HepG2 (cell line): Measurements from ENCODE around the gene PACS1. TPM values are rescaled to one million over a fixed set of nuclear protein-coding genes. Genes with fewer than 3 reads are reported as not detected.
A peak's percentile ranks its signal among the peaks of the same experiment; 100 is the strongest.

Source experiments
- ATAC-seq: fragments of 200-7000 bp; cut with Tn5 transposase; 3 replicates; pipeline ENCODE4 v1.9.1; 2020; ENCODE audit warnings: mild to moderate bottlenecking, moderate library complexity
- BruUV-seq: library from RNA; stranded (reverse); fragments of 400-500 nt; replicated peaks from 2 replicates; lab custom pipeline; 2021; lab: Mats Ljungman, UMichigan
- CTCF ChIA-PET: fragments of 300-600 bp; formaldehyde crosslinking; extraction: SDS; loops from one replicate; lab custom pipeline; 2021; ENCODE audit warnings: low total read pairs, inconsistent platforms, low intra/inter-chr PET ratio; lab: Yijun Ruan, JAX
- POLR2A ChIA-PET: fragments of 350-600 bp; sonication (Branson Sonifier 250); formaldehyde crosslinking; loops from one replicate; lab custom pipeline; 2020; ENCODE audit warnings: antibody characterized with exemption, inconsistent platforms; lab: Yijun Ruan, JAX
- DNase-seq: peaks from one replicate; pipeline ENCODE4 v3.0.0-alpha.2; 2015; ENCODE audit warnings: low spot score
- FAIRE-seq: peaks from 3 replicates; lab custom pipeline; 2011; peaks lifted over from hg19 to GRCh38; lab: Jason Lieb, UNC
- H2AFZ ChIP-seq: one replicate; pipeline ENCODE4 v1.6.1; 2011; ENCODE audit warnings: low read length, inconsistent platforms
- H3K27ac ChIP-seq: fragments of 300-600 bp; 3 replicates; pipeline ENCODE4 v1.8.0; 2011; ENCODE audit warnings: mixed run types, mild to moderate bottlenecking, mixed read lengths, low read length, inconsistent platforms; ENCODE audit not compliant: insufficient read depth; ENCODE audit errors: extremely low read length
- H3K27me3 ChIP-seq, 2 experiments: fragments of 200-600 bp in 1 of 2; 2 replicates in 1 of 2; 3 replicates in 1 of 2; pipeline versions ENCODE4 v1.6.0 to v1.8.0; 2011; ENCODE audit warnings: low read length in 2 of 2, mild to moderate bottlenecking in 2 of 2, moderate library complexity in 2 of 2, inconsistent platforms in 1 of 2; ENCODE audit not compliant: insufficient read depth in 2 of 2, control insufficient read depth in 1 of 2
- H3K36me3 ChIP-seq, 2 experiments: fragments of 200-600 bp in 1 of 2; replicated peaks in 1 of 2; 2 replicates in 1 of 2; 3 replicates in 1 of 2; pipeline versions ENCODE4 v1.5.1 to v1.8.0; 2011; ENCODE audit warnings: low read length in 2 of 2, inconsistent platforms in 1 of 2; ENCODE audit not compliant: insufficient read depth in 2 of 2, control insufficient read depth in 1 of 2
- H3K4me1 ChIP-seq: 2 replicates; pipeline ENCODE4 v1.5.1; 2012; ENCODE audit warnings: low read length, inconsistent platforms; ENCODE audit not compliant: insufficient read depth
- H3K4me2 ChIP-seq: 2 replicates; pipeline ENCODE4 v1.6.0; 2011; ENCODE audit warnings: low read depth, low read length, inconsistent platforms
- H3K4me3 ChIP-seq, 3 experiments: fragments of 200-600 bp in 1 of 3; sonication (generic), shearing (Covaris generic) in 1 of 3; replicated peaks in 1 of 3; 2 replicates each; pipeline ENCODE4 v1.5.1; 2011 to 2016; ENCODE audit warnings: low read length in 3 of 3, inconsistent platforms in 2 of 3, low read depth in 2 of 3, mild to moderate bottlenecking in 2 of 3, control low read depth in 1 of 3, mixed read lengths in 1 of 3; ENCODE audit not compliant: insufficient read depth in 1 of 3
- H3K79me2 ChIP-seq: one replicate; pipeline ENCODE4 v1.6.1; 2011; ENCODE audit warnings: low read length, inconsistent platforms; ENCODE audit not compliant: insufficient read depth
- H3K9ac ChIP-seq: 2 replicates; pipeline ENCODE4 v1.6.0; 2011; ENCODE audit warnings: mild to moderate bottlenecking, low read depth, low read length, inconsistent platforms; ENCODE audit not compliant: insufficient read depth
- H3K9me3 ChIP-seq: 2 replicates; pipeline ENCODE4 v1.5.1; 2012; ENCODE audit warnings: mild to moderate bottlenecking, low read length
- H4K20me1 ChIP-seq: 2 replicates; pipeline ENCODE4 v1.6.0; 2011; ENCODE audit warnings: inconsistent platforms, mild to moderate bottlenecking, low read length, moderate library complexity; ENCODE audit not compliant: insufficient read depth
- CERS6 ChIP-seq: sonication (generic); formaldehyde crosslinking; IDR thresholded peaks from 2 replicates; pipeline ENCODE4 v1.5.0; 2020; ENCODE audit warnings: missing genetic modification reagents
- CSRNP1 ChIP-seq: sonication (generic); formaldehyde crosslinking; IDR thresholded peaks from 2 replicates; pipeline ENCODE4 v1.8.1; 2023; ENCODE audit warnings: mild to moderate bottlenecking, missing genetic modification reagents
- DNMT3B ChIP-seq: conservative IDR thresholded peaks from 2 replicates; pipeline ENCODE4 v1.6.1; 2016; ENCODE audit warnings: missing biosample characterization, control low read depth
- DR1 ChIP-seq: sonication (generic); formaldehyde crosslinking; IDR thresholded peaks from 2 replicates; pipeline ENCODE4 v1.8.0; 2021; ENCODE audit warnings: mild to moderate bottlenecking, missing genetic modification reagents, inconsistent platforms
- IRF1 ChIP-seq: sonication (generic); formaldehyde crosslinking; IDR thresholded peaks from 2 replicates; pipeline ENCODE4 v1.4.0; 2020; ENCODE audit warnings: low read depth, mild to moderate bottlenecking, missing genetic modification reagents
- KMT2B ChIP-seq: IDR thresholded peaks from 2 replicates; pipeline ENCODE4 v1.6.1; 2016; ENCODE audit warnings: missing genetic modification reagents, missing compliant biosample characterization
- MAFG ChIP-seq: sonication (generic); formaldehyde crosslinking; IDR thresholded peaks from 2 replicates; pipeline ENCODE4 v1.5.1; 2020; ENCODE audit warnings: mild to moderate bottlenecking, missing genetic modification reagents
- RFX3 ChIP-seq: IDR thresholded peaks from 2 replicates; pipeline ENCODE4 v1.6.1; 2016; ENCODE audit warnings: missing biosample characterization, missing genetic modification reagents
- SMAD9 ChIP-seq: sonication (generic); formaldehyde crosslinking; IDR thresholded peaks from 2 replicates; pipeline ENCODE4 v1.5.1; 2020; ENCODE audit warnings: mild to moderate bottlenecking, missing genetic modification reagents
- SNAPC5 ChIP-seq: sonication (generic); formaldehyde crosslinking; IDR thresholded peaks from 2 replicates; pipeline ENCODE4 v1.8.1; 2023; ENCODE audit warnings: mild to moderate bottlenecking, missing genetic modification reagents, borderline replicate concordance
- SP5 ChIP-seq: IDR thresholded peaks from 2 replicates; pipeline ENCODE4 v1.6.1; 2016; ENCODE audit warnings: low read depth, borderline replicate concordance
- SPEN ChIP-seq: sonication (generic); formaldehyde crosslinking; IDR thresholded peaks from 2 replicates; pipeline ENCODE4 v1.5.1; 2020; ENCODE audit warnings: low read depth, mild to moderate bottlenecking, missing genetic modification reagents
- TFDP2 ChIP-seq: sonication (generic); formaldehyde crosslinking; IDR thresholded peaks from 2 replicates; pipeline ENCODE4 v1.4.0; 2020; ENCODE audit warnings: missing genetic modification reagents
- ZBTB1 ChIP-seq: sonication (generic); formaldehyde crosslinking; IDR thresholded peaks from 2 replicates; pipeline ENCODE4 v1.4.0; 2020; ENCODE audit warnings: missing genetic modification reagents, borderline replicate concordance
- ZFP82 ChIP-seq: sonication (generic); formaldehyde crosslinking; IDR thresholded peaks from 2 replicates; pipeline ENCODE4 v1.5.1; 2020; ENCODE audit warnings: mild to moderate bottlenecking, missing genetic modification reagents, borderline replicate concordance
- ZNF138 ChIP-seq: sonication (generic); formaldehyde crosslinking; IDR thresholded peaks from 2 replicates; pipeline ENCODE4 v1.5.0; 2020; ENCODE audit warnings: mild to moderate bottlenecking, low read depth, missing genetic modification reagents
- ZNF775 ChIP-seq: sonication (generic); formaldehyde crosslinking; IDR thresholded peaks from 2 replicates; pipeline ENCODE4 v1.4.0; 2020; ENCODE audit warnings: missing genetic modification reagents, mild to moderate bottlenecking, moderate library complexity, borderline replicate concordance
- ZNF883 ChIP-seq: sonication (generic); formaldehyde crosslinking; IDR thresholded peaks from 2 replicates; pipeline ENCODE4 v1.5.1; 2020; ENCODE audit warnings: mild to moderate bottlenecking, missing genetic modification reagents; ENCODE audit errors: not compliant biosample characterization
- WGBS: methylation state at CpG from one replicate; pipeline ENCODE4 v1.1.6; 2017; ENCODE audit warnings: low lambda C conversion rate; 5-methylcytosine and 5-hydroxymethylcytosine counted together
- in situ Hi-C: cut with HindIII; loops from 2 replicates; pipeline ENCODE4 v1.10.0; 2017; ENCODE audit warnings: low pct_unique_long_range_greater_than_20kb; ENCODE audit not compliant: extremely low pct_ligation_motif_present
- intact Hi-C: fragments of 100-400 bp; cut with micrococcal nuclease; formaldehyde crosslinking; loops from one replicate; pipeline ENCODE4 v1.10.0; 2022; ENCODE audit not compliant: unreplicated experiment
- polyA plus RNA-seq, 8 experiments: library from polyadenylated mRNA; depleted of rRNA in 3 of 8; stranded (reverse) in 7 of 8; unstranded in 1 of 8; fragments of >200 nt; fragmentation: Illumina TruSeq in 4 of 8; extraction: Trizol in 4 of 8; gene quantifications; 2 replicates each; pipeline versions ENCODE4 v1.2.1 to v1.2.3, GENCODE V29; 2011 to 2016; ENCODE audit warnings: low read depth in 4 of 8, missing spikeins in 1 of 8, mixed read lengths in 1 of 8; ENCODE audit not compliant: insufficient read depth in 1 of 8
- total RNA-seq, 5 experiments: library from RNA; depleted of rRNA; stranded (reverse); fragments of >200 nt; fragmentation: Illumina TruSeq; extraction: Trizol; gene quantifications; 2 replicates each; pipeline ENCODE4 v1.2.3, GENCODE V29; 2016; ENCODE audit warnings: low read depth in 1 of 5

The PACS1 gene
- total and polyA plus RNA-seq, 2 of the 13 experiments (the other 11 are each of a cell fraction or from before 2014, with no cell fraction given) = 7.6 to 8.6 TPM

GRCh38 chr11:66119348-66120133, 49.5 kb downstream of the PACS1 start:
- no peaks in the 10 kb centered on the region for H3K9me3 ChIP-seq
- H3K4me2 ChIP-seq = peak overlapping the region; percentile 75
- 0% methylated on average over 5 of the region's 5 CpGs for WGBS
- no peak overlapping the region for H2AFZ ChIP-seq
- H3K27ac ChIP-seq = peak overlapping the region; percentile 90
- FAIRE-seq = peak; percentile 81
- peak; percentile 95 for DNase-seq
- peak; percentile 93 for ATAC-seq
- peaks cover 63% of the 10 kb centered on the region for H3K4me1 ChIP-seq
- H3K79me2 ChIP-seq = peaks cover 2% of the 10 kb centered on the region
- H3K9ac ChIP-seq = peak overlapping the region; percentile 73
- POLR2A ChIA-PET = interaction anchor here (0.7 to 2.0 kb wide), 9 partner anchors 9 to 170 kb away, joined by 3 to 14 read pairs (median 4); partner anchors contain the start of genes PACS1, SF3B2 and YIF1A
- intact Hi-C loops (loop anchor here (1.0 to 5.0 kb wide), 3 partner anchors 18 to 47 kb away; partner anchors contain the start of gene PACS1), in situ Hi-C loops (no loop called here)
- CTCF ChIA-PET = no interaction called here
- peak overlapping the region; percentile 0 to 53 (median 29); a peak in 2 of 6 replicates for H3K4me3 ChIP-seq
- no peaks in the 10 kb centered on the region for H4K20me1 ChIP-seq
- BruUV-seq = TSS peak; percentile 58
- H3K27me3 ChIP-seq = no peaks in the 10 kb centered on the region
- H3K36me3 ChIP-seq = no peaks in the 10 kb centered on the region
- TF ChIP-seq ZNF883 (CRISPR knock-in tag) = no peak
- no peak for TF ChIP-seq KMT2B (CRISPR knock-in tag)
- TF ChIP-seq ZNF138 = no peak
- no peak for TF ChIP-seq TFDP2 (CRISPR knock-in tag)
- no peak for TF ChIP-seq MAFG
- no peak for TF ChIP-seq ZNF775 (CRISPR knock-in tag)
- TF ChIP-seq SNAPC5 (CRISPR knock-in tag) = no peak
- TF ChIP-seq ZFP82 (CRISPR knock-in tag) = no peak
- TF ChIP-seq SPEN (CRISPR knock-in tag) = no peak
- no peak for TF ChIP-seq RFX3 (CRISPR knock-in tag)
- no peak for TF ChIP-seq ZBTB1
- no peak for TF ChIP-seq CERS6 (CRISPR knock-in tag)
- TF ChIP-seq SMAD9 (CRISPR knock-in tag) = no peak
- no peak for TF ChIP-seq DR1 (CRISPR knock-in tag)
- TF ChIP-seq DNMT3B (CRISPR knock-in tag) = no peak
- no peak for TF ChIP-seq CSRNP1 (CRISPR knock-in tag)
- no peak for TF ChIP-seq IRF1 (CRISPR knock-in tag)
- TF ChIP-seq SP5 = no peak
